Activated CD8-positive, alpha-beta T cell treated with anti-CD3 and anti-CD28 coated beads for 36 hours (primary cell): ENCODE measurements around the gene ACADS. TPM values are rescaled to one million over a fixed set of nuclear protein-coding genes. Genes with fewer than 3 reads are reported as not detected.

ENCODE experiments used
- ATAC-seq: fragments of 200-7000 bp; cut with Tn5 transposase; one replicate; pipeline ENCODE4 v1.10.0; 2021; ENCODE audit warnings: mild to moderate bottlenecking, moderate library complexity
- CTCF ChIA-PET: fragments of 350-600 bp; sonication (Branson Sonifier 250); formaldehyde crosslinking; loops from one replicate; lab custom pipeline; 2021; ENCODE audit warnings: antibody characterized with exemption; lab: Charles Lee
- POLR2A ChIA-PET: fragments of 350-600 bp; sonication (Branson Sonifier 250); formaldehyde crosslinking; loops from one replicate; lab custom pipeline; 2021; ENCODE audit warnings: antibody characterized with exemption; lab: Charles Lee
- DNase-seq: peaks from one replicate; pipeline ENCODE4 v3.0.0-alpha.2; 2020
- H3K27ac Mint-ChIP-seq: one replicate; pipeline ENCODE4 v1.8.0; 2021; ENCODE audit warnings: mild to moderate bottlenecking, mixed read lengths
- H3K27me3 Mint-ChIP-seq: one replicate; pipeline ENCODE4 v1.8.0; 2021; ENCODE audit warnings: mixed read lengths
- H3K36me3 Mint-ChIP-seq: one replicate; pipeline ENCODE4 v1.8.0; 2021; ENCODE audit warnings: low read depth, mixed read lengths
- H3K4me1 Mint-ChIP-seq: one replicate; pipeline ENCODE4 v1.8.0; 2021; ENCODE audit warnings: low read depth, mixed read lengths
- H3K4me3 Mint-ChIP-seq: one replicate; pipeline ENCODE4 v1.8.0; 2021; ENCODE audit warnings: mild to moderate bottlenecking, moderate library complexity, mixed read lengths
- H3K9me3 Mint-ChIP-seq: one replicate; pipeline ENCODE4 v1.8.0; 2021; ENCODE audit warnings: mixed read lengths
- CTCF ChIP-seq: fragments of 200-600 bp; IDR thresholded peaks from one replicate; pipeline ENCODE4 v1.8.0; 2022; ENCODE audit warnings: antibody characterized with exemption, mild to moderate bottlenecking
- intact Hi-C: fragments of 100-400 bp; cut with micrococcal nuclease; formaldehyde crosslinking; loops from one replicate; pipeline ENCODE4 v1.10.0; 2022
- total RNA-seq, 2 experiments: library from RNA; stranded (reverse); gene quantifications; one replicate each; pipeline ENCODE4 v1.2.3, GENCODE V29; 2021

Gene ACADS
- total RNA-seq, 2 experiments from 2014 or later, result 17.4 to 18.1 TPM

GRCh38 chr12:120738252-120739030, 12.8 kb downstream of the ACADS start:
- no peak overlapping the region for H3K27ac Mint-ChIP-seq
- H3K9me3 Mint-ChIP-seq, result no peaks in the 10 kb centered on the region
- ATAC-seq (no peak), DNase-seq (no peak)
- H3K4me1 Mint-ChIP-seq, result no peaks in the 10 kb centered on the region
- H3K4me3 Mint-ChIP-seq, result no peak overlapping the region
- H3K27me3 Mint-ChIP-seq, result no peaks in the 10 kb centered on the region
- ChIA-PET POLR2A (interaction anchor here (0.6 kb wide), 1 partner anchor 201 kb away, joined by 4 read pairs; no protein-coding TSS in a partner anchor), CTCF (no interaction called here)
- no peak for TF ChIP-seq CTCF
- intact Hi-C loops, result no loop called here
- H3K36me3 Mint-ChIP-seq, result peaks cover 6% of the 10 kb centered on the region

GRCh38 chr12:120739031-120739762, 13.6 kb downstream of the ACADS start:
- no peaks in the 10 kb centered on the region for H3K27me3 Mint-ChIP-seq
- no peak for TF ChIP-seq CTCF
- H3K4me1 Mint-ChIP-seq, result no peaks in the 10 kb centered on the region
- no peaks in the 10 kb centered on the region for H3K9me3 Mint-ChIP-seq
- ChIA-PET POLR2A (interaction anchor here (0.6 kb wide), 1 partner anchor 200 kb away, joined by 4 read pairs; no protein-coding TSS in a partner anchor), CTCF (no interaction called here)
- intact Hi-C loops, result no loop called here
- no peak for ATAC-seq
- DNase-seq, result no peak
- H3K4me3 Mint-ChIP-seq, result no peak overlapping the region
- H3K36me3 Mint-ChIP-seq, result peaks cover 2% of the 10 kb centered on the region
- H3K27ac Mint-ChIP-seq, result no peak overlapping the region

- Mint-ChIP-seq H3K36me3 (peaks cover 2% of the 10 kb centered on the region), H3K9me3 (no peaks in the 10 kb centered on the region), H3K4me3 (no peak overlapping the region), H3K27ac (no peak overlapping the region), H3K4me1 (no peaks in the 10 kb centered on the region), H3K27me3 (no peaks in the 10 kb centered on the region)
- ATAC-seq, result no peak
- CTCF ChIA-PET, result no interaction called here
- no peak for DNase-seq
- POLR2A ChIA-PET, result no interaction called here
- TF ChIP-seq CTCF, result no peak
- intact Hi-C loops, result no loop called here
Measured at GRCh38 chr12:120739821-120740613, 14.4 kb downstream of the ACADS start.

GRCh38 chr12:120740871-120741270, 15.2 kb downstream of the ACADS start:
- ATAC-seq (no peak), DNase-seq (no peak)
- ChIA-PET CTCF (no interaction called here), POLR2A (no interaction called here)
- Mint-ChIP-seq H3K27ac (no peak overlapping the region), H3K36me3 (peaks cover 2% of the 10 kb centered on the region), H3K27me3 (no peaks in the 10 kb centered on the region), H3K4me3 (no peak overlapping the region), H3K4me1 (no peaks in the 10 kb centered on the region), H3K9me3 (no peaks in the 10 kb centered on the region)
- intact Hi-C loops, result no loop called here
- TF ChIP-seq CTCF, result no peak
